LHCN-M2 (cell line): ENCODE measurements around the gene VWA3B. TPM values are rescaled to one million over a fixed set of nuclear protein-coding genes. Genes with fewer than 3 reads are reported as not detected.
"Not testable (repeated sequence)": the region's sequence is repeated elsewhere in the genome, so short reads cannot be mapped to it uniquely, and the experiment has no call there.

Experiments
- DNase-seq: peaks from one replicate; pipeline ENCODE4 v3.0.0-alpha.2; 2012; ENCODE audit warnings: low read depth
- total RNA-seq: library from RNA; depleted of rRNA; stranded (reverse); fragments of >200 nt; gene quantifications from 2 replicates; pipeline ENCODE4 v1.2.3, GENCODE V29; 2014

The VWA3B gene
- total RNA-seq, 1 experiment from 2014 or later: not detected

DNA sequence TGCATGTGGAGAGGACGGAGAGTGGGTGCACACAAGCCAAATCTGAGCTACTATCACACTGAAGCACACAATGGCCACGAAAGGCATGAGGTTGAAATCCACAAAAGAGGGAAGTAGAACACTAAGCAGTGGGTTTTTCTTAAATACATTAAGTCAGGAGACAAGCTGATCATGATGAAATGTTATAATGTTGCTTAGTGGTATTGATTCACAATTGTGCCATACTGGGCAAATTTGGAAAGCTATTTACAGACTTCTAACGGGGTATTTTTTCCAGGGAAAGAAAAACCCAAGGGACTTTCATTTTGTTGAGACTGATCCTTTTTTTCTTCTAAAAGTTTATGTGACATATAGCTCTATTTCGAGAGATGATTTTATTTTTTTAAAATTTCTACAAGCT lies 158.5 kb downstream of the VWA3B start:
- no peak for DNase-seq

DNA sequence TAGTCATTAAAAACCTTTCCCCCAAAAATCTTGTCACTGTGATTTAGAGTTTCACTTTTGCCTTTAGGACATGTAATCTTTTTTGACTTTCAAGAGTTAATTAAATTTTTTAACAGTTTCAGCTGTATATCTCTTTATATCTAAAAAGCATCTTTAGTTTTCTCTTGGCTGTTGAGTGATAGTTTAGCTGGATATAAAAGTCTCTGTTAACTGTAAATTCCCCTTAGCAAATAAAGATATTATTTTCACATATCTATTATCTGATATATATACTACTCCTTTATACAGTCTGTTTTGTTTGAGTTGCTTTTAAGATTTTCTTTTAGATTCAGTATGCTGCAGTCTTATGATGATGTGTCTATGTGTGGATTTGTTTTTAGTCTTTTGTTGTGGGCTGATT lies 160.4 kb downstream of the VWA3B start:
- no peak for DNase-seq

DNA sequence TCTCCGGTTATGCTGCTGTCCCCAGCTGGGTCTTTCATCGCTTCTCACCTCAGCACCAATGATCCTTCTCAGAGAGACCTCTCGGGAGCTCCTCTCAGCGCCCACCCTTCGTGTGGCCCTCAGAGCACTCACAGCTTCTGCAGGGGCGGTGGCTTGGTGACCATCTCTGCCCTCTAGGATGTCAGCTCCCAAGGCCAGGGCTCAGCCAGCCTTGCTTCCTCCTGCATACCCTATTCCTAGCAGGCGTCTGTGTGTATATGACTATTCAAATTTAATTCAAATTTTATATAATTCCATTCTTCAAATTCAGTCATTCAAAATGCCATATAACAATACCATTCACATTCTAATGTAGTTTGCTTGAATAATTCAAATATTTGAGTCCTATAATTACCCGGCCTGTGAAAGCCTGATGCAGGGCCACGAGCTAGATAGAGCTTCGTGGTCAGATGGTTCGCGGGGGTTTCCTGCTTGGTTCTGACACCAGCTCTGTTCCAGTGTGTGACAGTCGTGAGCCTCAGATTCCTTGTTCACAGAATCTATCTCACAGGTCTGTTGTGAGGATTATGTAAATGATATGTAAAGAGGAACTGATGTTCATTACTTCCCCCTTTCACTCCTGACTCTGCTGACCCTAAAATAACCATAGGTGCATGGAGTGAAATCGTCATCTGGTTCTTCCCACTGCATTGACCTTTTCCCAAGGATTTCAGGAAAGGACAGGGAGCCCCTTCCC lies 165.2 kb downstream of the VWA3B start:
- no peak for DNase-seq

DNA sequence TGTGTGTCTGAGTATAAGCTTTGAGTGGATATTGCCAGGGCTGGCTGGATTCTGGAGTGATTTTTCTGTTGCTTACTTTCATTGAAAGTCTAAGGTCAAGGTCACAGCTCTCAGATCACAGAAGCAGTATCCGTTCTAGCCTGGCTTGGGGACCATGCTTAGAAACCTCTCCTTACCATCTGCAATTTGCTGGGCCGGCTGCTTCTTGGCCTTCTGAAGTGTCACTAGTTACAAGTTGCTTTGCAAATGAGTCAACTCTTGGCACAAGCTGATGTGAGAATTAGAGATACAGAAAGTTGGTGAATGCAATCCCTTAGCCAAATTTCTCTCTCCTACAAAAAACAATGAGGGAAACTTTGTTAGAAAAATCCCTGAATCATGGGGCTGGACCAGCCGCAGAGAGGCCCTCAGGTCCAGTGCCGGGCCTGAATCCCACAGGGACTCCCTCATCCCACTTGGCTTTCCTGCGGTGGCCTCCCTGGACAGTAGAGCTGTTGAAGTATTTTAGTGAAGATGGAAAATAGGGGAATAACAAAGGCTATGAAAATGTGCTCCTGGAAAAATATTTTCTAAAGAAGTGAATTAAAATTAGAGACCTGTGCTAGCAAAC lies 166.6 kb downstream of the VWA3B start:
- DNase-seq: peak; percentile 41

DNA sequence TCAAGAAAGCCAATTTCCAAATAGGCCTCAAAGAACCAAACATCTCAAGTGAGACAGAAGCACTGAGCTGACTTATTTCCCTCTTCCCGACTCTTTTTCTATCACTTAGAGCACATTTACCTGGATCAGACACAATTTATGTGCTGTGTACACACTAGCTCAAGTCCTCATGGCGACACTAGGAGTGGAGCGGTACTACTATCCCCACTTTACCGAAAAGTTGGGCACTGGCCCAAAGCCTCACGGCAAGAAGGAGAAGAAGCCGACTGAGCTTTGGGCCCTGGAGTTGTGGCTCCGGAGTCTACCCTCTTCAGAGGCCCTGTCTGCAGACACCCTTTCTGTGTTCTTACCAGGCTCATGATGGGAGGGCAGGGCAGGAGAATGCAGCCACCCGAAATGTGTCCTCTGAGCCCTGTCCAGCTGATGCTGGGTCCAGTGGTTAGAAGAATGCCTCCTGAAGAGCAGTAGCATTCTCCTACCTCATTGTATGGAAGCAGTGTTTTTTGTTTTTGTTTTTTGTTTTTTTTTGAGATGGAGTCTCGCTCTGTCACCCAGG lies 167.6 kb downstream of the VWA3B start:
- no peak for DNase-seq

DNA sequence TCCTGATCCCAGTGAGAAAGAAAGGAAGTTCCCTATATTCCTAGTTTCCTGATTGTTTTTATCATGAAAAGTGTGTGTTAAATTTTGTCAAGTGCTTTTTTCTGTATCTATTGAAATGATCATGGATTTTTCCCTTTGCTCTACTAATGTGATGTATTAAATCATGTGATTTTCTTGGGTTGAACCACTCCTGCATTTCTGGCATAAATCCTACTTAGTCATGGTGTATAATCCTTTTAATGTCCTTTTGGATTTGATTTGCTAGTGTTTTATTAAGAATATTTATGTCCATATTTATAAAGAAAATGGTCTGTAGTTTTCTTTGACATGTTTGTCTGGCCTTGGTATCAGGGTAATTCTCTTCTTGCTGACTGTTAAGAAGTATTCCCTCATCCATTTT lies 171.9 kb downstream of the VWA3B start:
- DNase-seq: no peak

DNA sequence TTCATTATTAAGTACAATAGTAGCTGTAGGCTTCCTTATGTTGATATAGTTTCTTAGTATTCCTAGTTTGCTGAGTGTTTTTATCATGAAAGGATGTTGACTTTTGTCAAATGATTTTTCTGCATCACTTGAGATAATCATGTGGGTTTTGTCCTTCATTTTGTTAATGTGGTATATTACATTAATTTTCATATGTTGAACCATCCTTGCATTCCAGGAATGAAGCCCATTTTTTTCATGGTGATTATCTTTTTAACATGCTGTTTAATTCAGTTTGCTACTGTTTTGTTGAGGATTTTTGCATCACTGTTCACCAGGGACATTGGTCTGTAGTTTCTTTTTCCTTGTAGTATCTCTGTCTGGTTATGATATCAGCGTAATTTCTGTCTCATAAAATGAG lies 176.4 kb downstream of the VWA3B start:
- DNase-seq: no peak

DNA sequence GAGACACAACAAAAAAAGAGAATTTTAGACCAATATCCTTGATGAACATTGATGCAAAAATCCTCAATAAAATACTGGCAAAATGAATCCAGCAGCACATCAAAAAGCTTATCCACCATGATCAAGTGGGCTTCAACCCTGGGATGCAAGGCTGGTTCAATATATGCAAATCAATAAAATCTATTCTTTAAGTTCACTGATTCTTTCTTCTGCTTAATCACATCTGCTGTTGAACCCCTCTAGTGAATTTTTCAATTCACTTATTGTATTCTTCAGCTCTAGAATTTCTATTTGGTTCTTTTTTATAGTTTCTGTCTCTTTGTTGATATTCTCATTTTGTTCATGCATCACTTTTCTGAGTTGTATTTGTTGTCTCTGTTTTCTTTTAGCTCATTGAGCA lies 181.3 kb downstream of the VWA3B start:
- not testable (repeated sequence) for DNase-seq

DNA sequence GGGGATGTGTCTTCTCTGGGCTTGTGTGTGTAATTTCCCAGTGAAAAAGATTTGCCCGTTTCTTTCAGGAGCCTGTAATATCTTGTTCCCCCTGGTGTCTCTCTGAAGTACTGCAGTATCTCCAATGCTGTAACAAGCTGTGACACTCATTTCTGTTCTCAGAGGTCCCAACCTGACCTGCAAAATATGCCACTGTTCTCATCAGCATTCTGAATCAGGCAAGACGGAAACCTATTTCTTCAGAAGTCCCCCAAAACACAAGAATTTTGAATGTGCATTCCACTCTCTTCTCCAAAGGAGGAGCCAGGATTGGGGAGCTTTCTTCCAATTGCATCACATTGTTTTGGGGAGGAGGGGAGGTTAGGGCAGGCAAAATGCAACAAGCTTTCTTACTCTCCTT lies 182.3 kb downstream of the VWA3B start:
- peak; percentile 44 for DNase-seq

DNA sequence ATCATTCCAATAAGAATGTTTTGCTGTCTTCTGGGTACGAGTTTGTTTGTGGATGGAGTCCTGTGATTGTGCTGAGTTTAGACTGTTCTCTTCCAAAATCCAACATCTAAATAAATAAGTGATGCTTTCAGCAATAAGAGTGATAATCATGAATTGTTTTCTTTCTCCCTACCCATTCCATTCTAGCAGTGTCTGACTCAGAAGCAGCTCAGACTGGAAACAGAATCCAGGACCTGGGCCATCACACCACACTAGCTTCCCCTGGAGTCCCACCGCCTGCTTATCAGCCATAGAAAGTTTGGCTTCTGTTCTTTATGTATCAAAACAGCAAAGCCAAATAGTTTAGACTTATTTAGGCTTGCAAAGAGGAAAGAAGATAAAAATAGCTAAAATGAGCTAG lies 182.9 kb downstream of the VWA3B start:
- no peak for DNase-seq

DNA sequence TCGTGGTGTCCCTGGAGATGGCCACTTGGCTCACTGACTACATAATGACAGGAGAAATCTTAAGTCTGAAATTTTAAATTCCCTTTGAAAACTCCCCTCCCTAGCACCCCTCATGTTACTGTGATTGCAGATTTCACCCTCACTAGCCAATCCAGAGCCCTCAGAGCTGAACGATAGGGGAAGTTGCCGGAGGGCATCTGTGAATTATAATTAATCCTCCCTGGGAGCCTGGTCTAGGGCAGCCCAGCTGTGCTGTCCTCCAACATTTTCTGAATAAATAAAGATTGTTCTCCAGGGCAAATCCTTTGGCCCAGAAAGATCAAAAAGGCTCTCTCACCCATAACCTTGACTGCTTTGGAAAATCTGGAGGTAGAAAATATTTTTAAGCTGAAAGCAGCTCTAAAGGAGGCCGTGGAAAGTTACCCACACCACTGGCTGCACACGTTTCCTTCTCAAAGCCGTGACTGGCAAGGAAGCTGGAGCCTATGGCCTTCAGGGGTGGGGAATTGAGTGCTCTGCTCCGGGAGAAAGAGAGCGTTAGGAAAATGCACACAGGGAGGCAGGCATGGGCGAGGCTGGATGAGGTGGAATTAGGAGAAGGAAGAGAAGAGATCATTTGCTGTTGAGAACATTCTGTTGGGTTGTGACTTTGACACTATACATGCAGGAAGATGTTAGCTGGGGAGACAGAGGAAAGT lies 190.3 kb downstream of the VWA3B start:
- no peak for DNase-seq

DNA sequence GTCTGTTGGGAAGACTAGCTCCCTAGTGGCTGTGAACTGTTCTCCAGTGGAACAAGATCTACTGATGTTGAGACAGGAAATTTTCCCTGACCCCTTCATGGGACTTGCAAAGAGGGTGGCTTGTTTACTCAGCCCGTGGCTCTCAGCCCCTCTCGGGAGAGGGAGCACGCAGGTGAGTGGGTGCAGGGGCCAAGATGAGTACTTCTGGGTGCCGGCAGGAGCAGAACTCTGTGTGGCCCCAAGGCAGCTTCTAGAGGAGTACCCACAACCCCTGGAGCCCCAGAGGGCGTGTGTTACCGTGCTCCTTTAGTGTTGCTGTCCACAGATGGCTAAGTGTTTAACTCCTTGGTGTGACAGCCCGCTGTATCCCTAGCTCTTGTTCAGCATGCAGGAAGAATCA lies 191.1 kb downstream of the VWA3B start:
- DNase-seq: no peak

DNA sequence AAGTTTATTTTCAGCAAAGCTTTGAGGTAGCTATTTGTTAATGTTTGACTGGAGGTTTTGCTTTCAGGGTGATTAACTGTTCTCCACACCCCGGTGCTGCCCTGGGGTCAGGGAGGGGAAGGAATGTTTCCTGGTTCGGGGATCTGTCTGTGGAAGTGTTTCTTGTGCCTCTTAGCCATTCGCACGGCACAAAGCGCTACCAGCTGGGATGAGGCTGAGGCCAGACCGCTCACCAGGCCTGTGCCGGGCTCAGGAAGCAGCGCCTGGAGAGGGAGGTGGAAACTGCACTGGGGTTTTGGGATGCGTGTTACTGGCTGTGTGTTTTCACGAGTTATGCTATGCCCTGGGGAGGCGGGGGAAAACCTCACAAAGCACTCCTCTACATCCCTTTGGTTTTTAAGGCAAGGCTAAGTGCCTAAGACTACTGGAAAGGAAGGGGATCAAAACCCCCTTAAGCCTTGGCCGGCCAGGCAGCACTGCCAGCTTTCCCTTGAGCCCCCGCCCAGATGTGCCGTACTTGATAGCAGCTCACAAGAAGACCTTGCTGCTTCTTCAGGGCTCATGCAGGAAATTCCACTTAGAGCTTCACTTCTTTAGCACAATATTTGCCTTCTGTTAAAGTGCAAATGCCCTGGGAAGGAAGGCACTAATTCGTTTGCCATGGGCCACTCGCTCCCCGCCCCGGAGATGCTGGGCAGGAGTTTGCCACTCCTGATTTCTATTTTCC lies 193.6 kb downstream of the VWA3B start:
- peak; percentile 24 for DNase-seq

DNA sequence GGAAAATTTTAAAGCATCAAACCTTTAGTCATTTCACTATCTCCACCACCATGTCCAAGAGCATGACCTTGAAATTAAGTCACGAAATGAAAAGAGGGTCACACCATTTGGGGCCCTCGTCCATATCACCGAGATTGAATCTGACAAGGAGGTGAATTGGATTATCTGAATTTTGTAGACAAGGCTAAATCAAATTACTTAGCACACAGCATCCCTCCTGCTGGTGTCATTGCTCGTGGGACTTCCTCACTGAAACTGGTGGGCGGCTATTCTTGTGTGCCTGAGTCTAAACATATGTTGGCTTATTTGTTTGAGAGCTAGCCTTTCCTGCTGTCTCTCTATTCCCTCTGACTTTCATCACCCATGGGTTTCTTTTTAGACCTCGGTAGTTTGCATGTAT lies 194.6 kb downstream of the VWA3B start:
- no peak for DNase-seq

DNA sequence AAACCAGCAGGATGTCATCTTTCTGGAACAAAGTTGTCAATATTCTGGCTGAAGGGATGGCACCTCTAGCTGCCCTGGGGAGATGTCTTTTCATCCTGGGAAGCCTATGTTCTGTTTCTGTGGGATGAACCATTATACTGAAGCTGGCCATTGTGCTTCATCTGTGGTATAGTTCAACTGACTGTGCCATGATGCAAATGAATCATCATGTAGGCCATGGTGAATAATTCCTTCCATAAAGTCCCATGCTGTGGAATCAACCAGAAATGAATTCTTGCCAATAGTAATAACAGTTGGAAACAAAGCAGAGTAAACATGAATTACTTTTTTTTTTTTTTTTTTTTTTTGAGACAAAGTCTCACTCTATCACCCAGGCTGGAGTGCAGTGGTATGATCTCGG lies 195.1 kb downstream of the VWA3B start:
- peak; percentile 57 for DNase-seq

DNA sequence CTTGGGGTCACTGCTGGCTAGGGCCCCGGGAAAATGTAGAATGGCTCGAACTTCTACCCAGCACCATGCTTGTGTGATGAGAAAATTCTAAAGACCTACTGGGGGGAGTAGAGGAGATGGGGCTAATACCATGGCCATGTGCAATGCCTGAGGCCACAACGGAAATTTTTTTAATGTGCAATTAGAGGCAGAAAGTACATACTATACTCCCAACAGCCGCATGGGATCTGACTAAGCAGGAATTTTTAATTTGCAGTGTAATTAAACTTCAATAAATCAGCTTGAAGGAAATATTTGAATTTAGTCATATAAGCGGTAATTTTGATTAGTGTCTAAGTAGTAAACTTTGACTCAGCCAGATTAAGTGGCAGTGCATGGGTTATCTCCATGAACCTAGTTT lies 206.1 kb downstream of the VWA3B start:
- DNase-seq: no peak

DNA sequence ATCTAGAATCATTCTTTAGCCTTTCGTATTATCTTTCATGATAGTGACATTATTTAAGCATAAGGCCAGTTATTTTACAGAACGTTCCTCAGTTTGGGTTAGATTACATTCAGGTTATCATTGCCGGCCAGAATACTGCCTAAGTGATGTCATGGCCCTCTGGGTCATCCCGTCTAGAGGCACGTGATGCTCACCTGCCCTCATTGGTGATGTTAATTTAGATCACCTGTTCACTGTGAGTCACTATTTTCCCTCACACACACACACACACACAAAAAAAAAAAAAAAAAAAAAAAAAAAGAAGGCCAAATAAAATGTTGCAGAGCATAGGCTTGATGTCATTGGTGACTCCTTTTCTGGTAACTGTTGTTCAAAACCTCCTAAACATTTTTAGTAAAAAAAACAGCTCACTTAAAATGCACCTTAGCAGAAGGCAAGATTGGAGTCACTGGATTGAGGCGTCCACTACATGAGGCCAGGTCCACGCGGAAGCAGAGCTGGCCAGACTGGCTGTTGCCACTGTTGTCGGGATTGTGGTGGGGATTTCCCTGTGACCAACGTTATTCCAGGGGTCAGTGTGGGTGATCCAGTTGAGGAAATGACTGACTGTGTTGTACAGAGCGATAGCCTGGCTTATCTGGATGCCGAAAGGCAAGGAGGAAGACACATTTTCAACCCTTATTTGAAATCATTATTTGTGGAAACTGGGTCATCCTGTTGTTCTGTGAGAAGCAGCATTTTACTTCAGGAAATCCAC lies 207.1 kb downstream of the VWA3B start:
- DNase-seq: no peak

DNA sequence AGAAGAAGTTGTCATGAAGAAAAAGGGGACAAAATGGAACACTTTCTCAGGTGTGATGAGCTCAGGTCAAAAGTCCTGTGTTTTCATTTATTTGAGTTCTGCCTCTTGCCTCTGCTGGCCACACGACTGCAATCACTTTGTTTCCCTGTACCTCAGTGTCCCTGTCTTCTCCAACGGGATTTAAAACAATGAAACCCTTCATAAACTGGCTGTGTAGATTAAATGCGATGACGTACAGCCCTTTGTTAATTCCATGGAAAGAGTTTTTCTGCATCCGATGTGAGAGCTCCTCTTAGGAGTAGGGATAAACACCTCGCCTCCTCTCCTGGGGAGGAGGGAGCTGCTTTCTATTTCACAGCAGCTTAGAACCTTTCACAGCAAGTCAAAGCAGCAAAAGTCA lies 207.7 kb downstream of the VWA3B start:
- DNase-seq: no peak

DNA sequence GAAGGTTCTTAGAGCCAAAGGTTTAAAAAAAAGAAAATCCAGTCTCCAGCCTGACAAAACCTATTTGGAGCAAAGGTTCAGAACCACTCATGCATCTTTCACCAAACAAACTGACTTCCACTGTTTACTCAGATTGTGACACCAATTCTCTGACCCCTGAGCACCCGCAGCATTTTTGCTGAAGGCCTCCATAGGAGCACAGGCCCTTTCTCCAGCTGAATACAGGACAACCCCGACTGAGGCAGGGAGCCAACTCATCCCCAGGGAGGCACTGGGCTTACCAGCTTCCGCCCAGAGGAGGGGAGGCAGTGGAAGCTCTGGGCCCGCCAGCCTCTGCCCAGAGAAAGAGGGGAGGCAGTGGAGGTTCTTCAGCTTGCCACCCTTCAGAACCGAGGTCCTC lies 208.3 kb downstream of the VWA3B start:
- DNase-seq: no peak

DNA sequence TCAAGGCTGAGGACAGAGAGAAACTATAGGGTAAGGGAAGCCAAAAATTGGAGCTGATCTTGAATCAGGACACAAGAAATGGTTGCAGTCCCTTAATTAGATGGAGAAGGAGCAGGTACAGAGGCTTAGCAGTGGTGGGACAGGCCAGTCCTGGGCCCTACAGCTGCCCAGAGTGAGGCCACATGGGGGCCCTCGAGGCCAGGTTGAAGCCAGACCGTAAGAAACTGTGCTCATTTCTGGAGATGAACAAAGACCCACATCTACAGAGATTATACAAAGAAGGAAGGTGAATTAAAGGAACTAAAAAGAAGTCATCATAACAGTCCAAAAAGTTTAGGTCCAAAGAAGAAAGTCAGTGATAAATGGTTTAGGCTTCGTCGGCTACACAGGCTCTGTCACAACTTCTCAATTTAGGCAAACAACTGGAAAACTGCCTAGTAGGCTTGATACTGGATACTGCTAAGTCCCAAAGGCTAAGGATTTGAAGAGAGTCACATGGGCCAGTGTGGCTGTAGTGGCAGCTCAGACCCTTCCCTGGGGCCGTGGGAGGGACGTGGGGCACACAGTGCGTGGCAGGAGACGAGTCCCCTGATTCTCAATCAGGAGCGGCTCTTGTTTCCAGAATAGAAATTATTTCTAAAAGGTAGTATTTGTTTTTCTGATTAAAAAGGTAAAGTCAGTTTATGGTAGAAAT lies 208.9 kb downstream of the VWA3B start:
- no peak for DNase-seq

DNA sequence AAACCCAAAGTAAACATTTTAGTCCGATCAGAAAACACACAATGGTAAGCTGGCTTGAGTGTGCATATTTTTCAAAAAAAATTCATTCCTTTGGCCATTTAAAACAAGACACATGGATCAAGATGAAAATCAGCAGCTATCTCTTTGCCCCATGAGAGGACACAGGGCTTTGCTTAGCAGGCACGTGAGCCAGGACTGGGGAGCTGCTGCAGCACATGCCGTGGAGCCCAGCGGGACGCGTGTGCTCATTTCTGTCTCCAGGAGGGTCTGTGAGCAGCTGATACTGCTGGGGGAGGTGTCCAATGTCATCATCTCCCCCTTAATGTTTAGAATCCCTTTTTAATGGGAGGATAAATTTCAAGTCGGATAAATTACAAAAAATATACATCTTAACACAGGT lies 209.5 kb downstream of the VWA3B start:
- DNase-seq: no peak
